Spleen (tissue), 11 donors: ENCODE data around the gene ARMC3. TPM values are rescaled to one million over a fixed set of nuclear protein-coding genes. Genes with fewer than 3 reads are reported as not detected.

Source experiments
- DNase-seq: peaks from one replicate; pipeline ENCODE4 v3.0.0-alpha.2; 2020
- H3K27ac ChIP-seq, 8 donors: fragments of 200-600 bp; sonication (generic) in 7 of 8; 1 replicate in 4 of 8; 2 replicates in 4 of 8; pipeline versions ENCODE4 v1.5.0 to v1.8.0; 2016 to 2021; ENCODE audit warnings: inconsistent platforms in 4 of 8, mild to moderate bottlenecking in 4 of 8, moderate library complexity in 1 of 8
- H3K27me3 ChIP-seq, 7 donors: fragments of 200-600 bp; sonication (generic) in 6 of 7; replicated peaks in 1 of 7; 1 replicate in 4 of 7; 2 replicates in 3 of 7; pipeline versions ENCODE4 v1.5.0 to v1.8.0; 2016 to 2021; ENCODE audit warnings: inconsistent platforms in 3 of 7, mild to moderate bottlenecking in 1 of 7
- H3K36me3 ChIP-seq, 6 donors: fragments of 200-600 bp; sonication (generic) in 5 of 6; 1 replicate in 4 of 6; 2 replicates in 2 of 6; pipeline versions ENCODE4 v1.5.0 to v1.8.0; 2016 to 2021; ENCODE audit warnings: inconsistent platforms in 2 of 6
- H3K4me1 ChIP-seq, 6 donors: fragments of 200-600 bp; sonication (generic) in 5 of 6; 1 replicate in 3 of 6; 2 replicates in 3 of 6; pipeline versions ENCODE4 v1.5.0 to v1.8.0; 2016 to 2021; ENCODE audit warnings: inconsistent platforms in 3 of 6
- H3K4me3 ChIP-seq, 8 donors: fragments of 200-600 bp; sonication (generic) in 7 of 8; 1 replicate in 4 of 8; 2 replicates in 4 of 8; pipeline versions ENCODE4 v1.5.0 to v1.8.0; 2016 to 2021; ENCODE audit warnings: inconsistent platforms in 4 of 8, mild to moderate bottlenecking in 4 of 8, moderate library complexity in 2 of 8
- H3K9me3 ChIP-seq, 8 donors: fragments of 200-600 bp; sonication (generic) in 7 of 8; 1 replicate in 4 of 8; 2 replicates in 4 of 8; pipeline versions ENCODE4 v1.5.0 to v1.8.0; 2016 to 2021; ENCODE audit warnings: inconsistent platforms in 4 of 8
- POLR2A ChIP-seq, 3 donors: fragments of 450-650 bp; IDR thresholded peaks; one replicate each; pipeline ENCODE4 v1.5.1; 2017; ENCODE audit warnings: antibody characterized with exemption in 3 of 3, mild to moderate bottlenecking in 1 of 3
- POLR2AphosphoS5 ChIP-seq, 3 donors: sonication (generic); formaldehyde crosslinking; IDR thresholded peaks; one replicate each; pipeline ENCODE4 v1.5.1; 2017; ENCODE audit warnings: antibody characterized with exemption in 3 of 3
- WGBS, 5 donors: extraction: QIAGEN DNeasy Blood & Tissue Kit in 3 of 5; methylation state at CpG; one replicate each; pipeline versions ENCODE4 v1.1.5 to v1.1.7; 2013 to 2018; 5-methylcytosine and 5-hydroxymethylcytosine counted together
- intact Hi-C: fragments of 100-400 bp; cut with DNase I; formaldehyde crosslinking; loops from one replicate; pipeline ENCODE4 v1.15.0; 2023; ENCODE audit warnings: low total_unique reads
- polyA plus RNA-seq, 3 donors: library from polyadenylated mRNA; stranded (reverse); fragments of 200-250 nt; gene quantifications; one replicate each; pipeline ENCODE4 v1.2.1, GENCODE V29; 2013
- total RNA-seq, 7 donors: library from RNA; depleted of rRNA in 3 of 7; stranded (reverse); fragments of >200 nt in 3 of 7; fragmentation: NEBNext Ultra II Directional in 4 of 7; extraction: Animal tissue kit (Norgen Biotek cat#: 25700) in 4 of 7; gene quantifications; one replicate each; pipeline versions ENCODE4 v1.1.0 to v1.2.1, GENCODE V29; 2016 to 2021
- TF ChIP-seq, protein P1 (sequence below), 11 experiments: fragments of 200-600 bp in 7 of 11; fragments of 450-650 bp in 4 of 11; sonication (generic) in 4 of 11; IDR thresholded peaks in 8 of 11; conservative IDR thresholded peaks in 3 of 11; 1 replicate in 7 of 11; 2 replicates in 4 of 11; pipeline versions ENCODE4 v1.4.0 to v1.8.0; 2016 to 2021; ENCODE audit warnings: antibody characterized with exemption in 11 of 11, inconsistent platforms in 4 of 11, mild to moderate bottlenecking in 1 of 11
- donor health status: healthy with polysubstance abuse.
- donor health status: DM: no; HTN: no; CAD: no; lungs with moderate emphysema.
- donor health status: DM: no; HTN: no; CAD: no.
- donor health status: Bipolar disorder and iron deficiency.
- donor health status: healthy.
- donor health status: DM: no; HTN: no; CAD: no.
- donor health status: DM: yes; HTN: yes; CAD: no.

ARMC3 gene
- total and polyA plus RNA-seq, 10 donors = 0.66 to 0.85 TPM; not detected in 8

DNA sequence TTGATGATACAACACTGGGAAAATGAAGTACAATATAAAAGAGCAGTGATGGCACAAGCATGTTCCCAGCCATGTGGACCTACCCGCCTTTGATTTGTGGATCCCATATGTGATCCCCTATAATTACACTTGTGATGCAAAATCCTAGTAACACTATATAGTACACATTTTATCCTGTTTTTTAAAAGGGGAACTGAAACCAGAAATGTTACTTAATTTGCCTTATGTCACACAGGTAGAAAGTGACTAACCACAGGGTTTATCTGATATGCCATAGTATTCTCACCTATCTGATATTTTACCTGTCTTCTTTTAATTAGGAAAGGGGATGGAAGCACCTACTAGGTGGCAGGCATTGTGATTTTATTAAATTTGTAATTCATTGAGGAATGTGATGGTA is 35.0 kb downstream of the ARMC3 start:
- 89 to 100% (median 95%) methylated on average over 1 of the region's 1 CpG for WGBS, 5 donors
- no peak overlapping the region for H3K27ac ChIP-seq
- no peak for TF ChIP-seq POLR2A (IDR thresholded peaks at IDR 0.05)
- TF ChIP-seq POLR2AphosphoS5 (IDR thresholded peaks at IDR 0.05) = no peak
- TF ChIP-seq, protein P1, sequence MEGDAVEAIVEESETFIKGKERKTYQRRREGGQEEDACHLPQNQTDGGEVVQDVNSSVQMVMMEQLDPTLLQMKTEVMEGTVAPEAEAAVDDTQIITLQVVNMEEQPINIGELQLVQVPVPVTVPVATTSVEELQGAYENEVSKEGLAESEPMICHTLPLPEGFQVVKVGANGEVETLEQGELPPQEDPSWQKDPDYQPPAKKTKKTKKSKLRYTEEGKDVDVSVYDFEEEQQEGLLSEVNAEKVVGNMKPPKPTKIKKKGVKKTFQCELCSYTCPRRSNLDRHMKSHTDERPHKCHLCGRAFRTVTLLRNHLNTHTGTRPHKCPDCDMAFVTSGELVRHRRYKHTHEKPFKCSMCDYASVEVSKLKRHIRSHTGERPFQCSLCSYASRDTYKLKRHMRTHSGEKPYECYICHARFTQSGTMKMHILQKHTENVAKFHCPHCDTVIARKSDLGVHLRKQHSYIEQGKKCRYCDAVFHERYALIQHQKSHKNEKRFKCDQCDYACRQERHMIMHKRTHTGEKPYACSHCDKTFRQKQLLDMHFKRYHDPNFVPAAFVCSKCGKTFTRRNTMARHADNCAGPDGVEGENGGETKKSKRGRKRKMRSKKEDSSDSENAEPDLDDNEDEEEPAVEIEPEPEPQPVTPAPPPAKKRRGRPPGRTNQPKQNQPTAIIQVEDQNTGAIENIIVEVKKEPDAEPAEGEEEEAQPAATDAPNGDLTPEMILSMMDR (IDR thresholded peaks at IDR 0.05 in 8 of 11, conservative IDR thresholded peaks at IDR 0.05 in 3 of 11) = no peak
- H3K36me3 ChIP-seq = no peaks in the 10 kb centered on the region
- no peaks in the 10 kb centered on the region for H3K4me1 ChIP-seq
- H3K9me3 ChIP-seq = no peaks in the 10 kb centered on the region
- H3K4me3 ChIP-seq = no peak overlapping the region
- no peak for DNase-seq
- intact Hi-C loops = no loop called here
- H3K27me3 ChIP-seq = no peaks in the 10 kb centered on the region

- H3K36me3 ChIP-seq = no peaks in the 10 kb centered on the region
- WGBS, 5 donors = 78 to 89% (median 88%) methylated on average over 5 of the region's 5 CpGs
- H3K27ac ChIP-seq = no peak overlapping the region
- no peak for DNase-seq
- no peak overlapping the region for H3K4me3 ChIP-seq
- no peaks in the 10 kb centered on the region for H3K4me1 ChIP-seq
- TF ChIP-seq POLR2AphosphoS5 (IDR thresholded peaks at IDR 0.05) = no peak
- TF ChIP-seq, protein P1 (IDR thresholded peaks at IDR 0.05 in 8 of 11, conservative IDR thresholded peaks at IDR 0.05 in 3 of 11) = no peak
- TF ChIP-seq POLR2A (IDR thresholded peaks at IDR 0.05) = no peak
- H3K27me3 ChIP-seq = no peaks in the 10 kb centered on the region
- intact Hi-C loops = no loop called here
- H3K9me3 ChIP-seq = no peaks in the 10 kb centered on the region
Observed at GRCh38 chr10:22969704-22970103, 41.9 kb downstream of the ARMC3 start.

DNA sequence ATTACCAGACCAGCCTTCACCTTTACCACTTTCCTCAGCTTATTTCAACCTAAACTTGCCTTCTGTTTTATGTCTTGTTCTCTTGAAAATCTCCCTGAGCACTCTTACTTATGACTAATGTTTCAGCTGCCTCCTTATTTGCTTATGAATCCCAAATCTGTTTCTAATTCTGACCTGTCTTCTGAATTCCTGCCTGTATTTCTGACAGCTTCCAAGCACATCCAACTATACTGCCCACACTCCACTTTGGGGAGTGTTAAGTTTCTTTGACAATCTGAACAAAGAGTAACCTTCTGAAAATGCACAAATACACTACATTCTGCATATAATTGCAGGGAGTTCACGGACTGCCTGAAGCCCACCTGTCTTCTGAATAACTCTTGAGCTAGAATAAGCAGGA is 48.7 kb downstream of the ARMC3 start:
- TF ChIP-seq POLR2A (IDR thresholded peaks at IDR 0.05) (no peak), POLR2AphosphoS5 (IDR thresholded peaks at IDR 0.05) (no peak)
- TF ChIP-seq, protein P1 (IDR thresholded peaks at IDR 0.05 in 8 of 11, conservative IDR thresholded peaks at IDR 0.05 in 3 of 11) = no peak
- 87 to 97% (median 95%) methylated on average over 1 of the region's 1 CpG for WGBS, 5 donors
- H3K36me3 ChIP-seq = no peaks in the 10 kb centered on the region
- H3K4me3 ChIP-seq = no peak overlapping the region
- no peaks in the 10 kb centered on the region for H3K9me3 ChIP-seq
- DNase-seq = no peak
- H3K4me1 ChIP-seq = no peaks in the 10 kb centered on the region
- no peak overlapping the region for H3K27ac ChIP-seq
- intact Hi-C loops = no loop called here
- no peaks in the 10 kb centered on the region for H3K27me3 ChIP-seq

DNA sequence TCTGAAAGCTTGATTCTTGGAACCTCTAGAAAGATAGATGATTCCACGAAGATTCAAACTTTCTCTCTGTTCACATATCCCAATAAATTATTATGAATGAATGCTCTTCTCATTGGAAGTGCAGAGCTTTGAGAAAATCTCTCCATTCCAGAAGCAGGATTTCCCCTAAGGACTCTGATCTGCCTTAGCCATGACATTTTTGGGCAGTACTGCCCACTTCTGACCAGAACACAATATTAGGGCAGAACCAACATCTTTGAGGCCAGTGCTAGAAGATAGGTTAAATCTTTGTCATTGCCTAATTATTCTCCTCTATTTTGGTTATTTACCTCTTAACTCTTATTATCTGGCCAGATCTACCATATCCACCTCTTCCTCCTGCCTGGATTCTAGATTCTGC is 49.9 kb downstream of the ARMC3 start:
- Histone ChIP-seq H3K36me3 (no peaks in the 10 kb centered on the region), H3K27ac (no peak overlapping the region), H3K4me1 (no peaks in the 10 kb centered on the region), H3K4me3 (no peak overlapping the region), H3K9me3 (no peaks in the 10 kb centered on the region), H3K27me3 (no peaks in the 10 kb centered on the region)
- no peak for DNase-seq
- WGBS, 5 donors = 82 to 95% (median 88%) methylated on average over 1 of the region's 1 CpG
- intact Hi-C loops = no loop called here
- TF ChIP-seq POLR2AphosphoS5 (IDR thresholded peaks at IDR 0.05) (no peak), POLR2A (IDR thresholded peaks at IDR 0.05) (no peak)
- TF ChIP-seq, protein P1 (IDR thresholded peaks at IDR 0.05 in 8 of 11, conservative IDR thresholded peaks at IDR 0.05 in 3 of 11) = no peak
